Endothelial cell of umbilical vein (primary cell): ENCODE measurements around the gene PPA2. TPM values are rescaled to one million over a fixed set of nuclear protein-coding genes. Genes with fewer than 3 reads are reported as not detected.

Source experiments
- BruUV-seq: library from RNA; stranded (reverse); fragments of 400-500 nt; replicated peaks from 2 replicates; lab custom pipeline; 2021; lab: Mats Ljungman, UMichigan
- CTCF ChIA-PET: fragments of 300-600, 350-600 bp; sonication (Branson Sonifier 250); formaldehyde crosslinking; loops from one replicate; lab custom pipeline; 2021; ENCODE audit warnings: antibody characterized with exemption, inconsistent platforms; lab: Charles Lee
- POLR2A ChIA-PET: fragments of 300-600, 350-600 bp; sonication (Branson Sonifier 250); formaldehyde crosslinking; loops from one replicate; lab custom pipeline; 2021; ENCODE audit warnings: antibody characterized with exemption, inconsistent platforms; lab: Charles Lee
- DNase-seq: peaks from one replicate; pipeline ENCODE4 v3.0.0-alpha.2; 2011; ENCODE audit warnings: low read depth, low spot score
- FAIRE-seq: peaks from 2 replicates; lab custom pipeline; 2011; peaks lifted over from hg19 to GRCh38; lab: Jason Lieb, UNC
- H2AFZ ChIP-seq: 2 replicates; pipeline ENCODE4 v1.6.0; 2012; ENCODE audit warnings: low read depth, low read length, control low read depth, inconsistent platforms
- H3K27ac ChIP-seq: 2 replicates; pipeline ENCODE4 v1.5.1; 2011; ENCODE audit warnings: low read depth, mild to moderate bottlenecking, control low read depth, low read length, moderate library complexity; ENCODE audit not compliant: insufficient read depth
- H3K27me3 ChIP-seq, 2 experiments: 2 replicates each; pipeline versions ENCODE4 v1.6.0 to v1.6.1; 2011; ENCODE audit warnings: low read length in 2 of 2, mixed read lengths in 1 of 2; ENCODE audit not compliant: control insufficient read depth in 2 of 2, insufficient read depth in 2 of 2
- H3K36me3 ChIP-seq, 2 experiments: 2 replicates in 1 of 2; 3 replicates in 1 of 2; pipeline ENCODE4 v1.5.1; 2011; ENCODE audit warnings: low read length in 2 of 2, mild to moderate bottlenecking in 1 of 2, moderate library complexity in 1 of 2; ENCODE audit not compliant: control insufficient read depth in 2 of 2, insufficient read depth in 2 of 2; ENCODE audit errors: extremely low read depth in 1 of 2
- H3K4me1 ChIP-seq: 3 replicates; pipeline ENCODE4 v1.5.1; 2011; ENCODE audit warnings: mild to moderate bottlenecking, low read length; ENCODE audit not compliant: control insufficient read depth, insufficient read depth; ENCODE audit errors: extremely low read depth
- H3K4me2 ChIP-seq: 2 replicates; pipeline ENCODE4 v1.6.1; 2011; ENCODE audit warnings: low read length, control low read depth, mixed read lengths; ENCODE audit not compliant: insufficient read depth
- H3K4me3 ChIP-seq, 3 experiments: fragments of 200-600 bp in 1 of 3; sonication (generic), shearing (Covaris generic) in 1 of 3; replicated peaks in 1 of 3; 2 replicates each; pipeline ENCODE4 v1.5.1; 2011 to 2016; ENCODE audit warnings: control low read depth in 3 of 3, low read length in 3 of 3, mild to moderate bottlenecking in 2 of 3, inconsistent platforms in 1 of 3, low read depth in 1 of 3, moderate library complexity in 1 of 3; ENCODE audit not compliant: insufficient read depth in 1 of 3
- H3K79me2 ChIP-seq: 2 replicates; pipeline ENCODE4 v1.6.0; 2012; ENCODE audit warnings: low read length, inconsistent platforms; ENCODE audit not compliant: control insufficient read depth, insufficient read depth
- H3K9ac ChIP-seq: replicated peaks from 2 replicates; pipeline ENCODE3; 2011; ENCODE audit warnings: low read length, control low read depth; ENCODE audit not compliant: insufficient read depth; ENCODE audit errors: extremely low read depth
- H3K9me1 ChIP-seq: replicated peaks from 3 replicates; pipeline ENCODE4 v1.6.0; 2011; ENCODE audit warnings: mild to moderate bottlenecking, low read length; ENCODE audit not compliant: control insufficient read depth, insufficient read depth; ENCODE audit errors: extremely low read depth
- H3K9me3 ChIP-seq: replicated peaks from 2 replicates; pipeline ENCODE4 v1.5.1; 2012; ENCODE audit warnings: low read length, inconsistent platforms; ENCODE audit not compliant: control insufficient read depth, insufficient read depth
- H4K20me1 ChIP-seq: replicated peaks from 2 replicates; pipeline ENCODE3; 2011; ENCODE audit warnings: mild to moderate bottlenecking, low read length; ENCODE audit not compliant: control insufficient read depth, insufficient read depth; ENCODE audit errors: extremely low read depth
- EZH2 ChIP-seq: IDR thresholded peaks from 2 replicates; pipeline ENCODE4 v1.6.1; 2012; ENCODE audit warnings: borderline replicate concordance, low read depth, mild to moderate bottlenecking, moderate library complexity, low read length, inconsistent platforms; ENCODE audit not compliant: severe bottlenecking
- FOS ChIP-seq: IDR thresholded peaks from 2 replicates; pipeline ENCODE4 v1.6.1; 2011; ENCODE audit warnings: mild to moderate bottlenecking, low read length, moderate library complexity, borderline replicate concordance; ENCODE audit not compliant: insufficient read depth
- GATA2 ChIP-seq: IDR thresholded peaks from 2 replicates; pipeline ENCODE4 v1.7.0; 2011; ENCODE audit warnings: low read depth, mild to moderate bottlenecking, moderate library complexity, mixed read lengths, low read length; ENCODE audit not compliant: insufficient read length, insufficient read depth
- JUN ChIP-seq: IDR thresholded peaks from 2 replicates; pipeline ENCODE4 v1.6.1; 2011; ENCODE audit warnings: borderline replicate concordance, low read depth; ENCODE audit not compliant: insufficient read length, insufficient read depth
- MAX ChIP-seq: IDR thresholded peaks from 2 replicates; pipeline ENCODE4 v1.6.1; 2011; ENCODE audit not compliant: insufficient read depth, insufficient read length
- MYC ChIP-seq: IDR thresholded peaks from one replicate; pipeline ENCODE4 v1.6.1; 2011; ENCODE audit warnings: mild to moderate bottlenecking, low read depth, low read length
- POLR2A ChIP-seq: IDR thresholded peaks from 2 replicates; pipeline ENCODE4 v1.6.1; 2012; ENCODE audit warnings: low read depth, mild to moderate bottlenecking, control low read depth, low read length
- POLR2AphosphoS5 ChIP-seq: IDR thresholded peaks from 2 replicates; pipeline ENCODE4 v1.6.1; 2012; ENCODE audit warnings: low read depth, mild to moderate bottlenecking, control low read depth, low read length, moderate library complexity; ENCODE audit not compliant: insufficient read depth
- dilution Hi-C: fragments of 300-500 bp; cut with MboI; formaldehyde crosslinking; loops from one replicate; pipeline ENCODE4 v1.15.0; 2019; ENCODE audit warnings: low sequenced_read_pairs; ENCODE audit not compliant: extremely low pct_ligation_motif_present
- intact Hi-C: fragments of 100-400 bp; cut with micrococcal nuclease; formaldehyde crosslinking; loops from one replicate; pipeline ENCODE4 v1.10.0; 2022
- polyA plus RNA-seq, 4 experiments: library from polyadenylated mRNA; depleted of rRNA in 3 of 4; stranded (reverse) in 3 of 4; unstranded in 1 of 4; fragments of >200 nt; gene quantifications; 2 replicates each; pipeline versions ENCODE4 v1.2.1 to v1.2.3, GENCODE V29; 2011 to 2012; ENCODE audit warnings: missing spikeins in 1 of 4
- total RNA-seq: library from RNA; stranded (reverse); gene quantifications from 2 replicates; pipeline ENCODE4 v1.2.3, GENCODE V29; 2021
- TF ChIP-seq, protein P1 (sequence below), 2 donors: IDR thresholded peaks; 1 replicate in 1 of 2; 2 replicates in 1 of 2; pipeline ENCODE4 v1.5.1; 2011; ENCODE audit warnings: low read length in 2 of 2, mild to moderate bottlenecking in 2 of 2, moderate library complexity in 2 of 2, control low read depth in 1 of 2, inconsistent platforms in 1 of 2, low read depth in 1 of 2; ENCODE audit not compliant: insufficient read depth in 1 of 2; ENCODE audit errors: extremely low read depth in 1 of 2

Gene PPA2
- total and polyA plus RNA-seq, 2 donors (not counting 3 experiments of a cell fraction or from before 2014, with no cell fraction given), result 30.4 to 58.7 TPM

- FAIRE-seq, result no peak
- H3K9ac ChIP-seq, result no peak overlapping the region
- H3K27me3 ChIP-seq, result no peaks in the 10 kb centered on the region
- H2AFZ ChIP-seq, result no peak overlapping the region
- ChIA-PET POLR2A (no interaction called here), CTCF (interaction anchor here (1.2 kb wide), 1 partner anchor 10 kb away, joined by 3 read pairs; no protein-coding TSS in a partner anchor)
- H3K79me2 ChIP-seq, result no peaks in the 10 kb centered on the region
- H4K20me1 ChIP-seq, result no peaks in the 10 kb centered on the region
- no peak for DNase-seq
- TF ChIP-seq EZH2 (no peak), JUN (no peak), MAX (no peak), GATA2 (no peak), FOS (no peak)
- H3K36me3 ChIP-seq, result no peaks in the 10 kb centered on the region
- H3K9me1 ChIP-seq, result no peaks in the 10 kb centered on the region
- no peaks in the 10 kb centered on the region for H3K9me3 ChIP-seq
- H3K4me3 ChIP-seq, result no peak overlapping the region
- intact Hi-C loops, result no loop called here
- no TSS peak for BruUV-seq
- H3K4me2 ChIP-seq, result no peak overlapping the region
- no peaks in the 10 kb centered on the region for H3K4me1 ChIP-seq
- H3K27ac ChIP-seq, result no peak overlapping the region
- dilution Hi-C loops, result no loop called here
These were observed 128.0 kb downstream of the PPA2 start for GRCh38 chr4:105345838-105346237.

GRCh38 chr4:105345358-105345757, 128.5 kb downstream of the PPA2 start:
- H3K27ac ChIP-seq, result no peak overlapping the region
- no peaks in the 10 kb centered on the region for H4K20me1 ChIP-seq
- H3K9ac ChIP-seq, result no peak overlapping the region
- H3K4me2 ChIP-seq, result no peak overlapping the region
- CTCF ChIA-PET, result interaction anchor here (1.2 kb wide), 1 partner anchor 10 kb away, joined by 3 read pairs; no protein-coding TSS in a partner anchor
- no peaks in the 10 kb centered on the region for H3K36me3 ChIP-seq
- H2AFZ ChIP-seq, result no peak overlapping the region
- no peak for FAIRE-seq
- dilution Hi-C loops (no loop called here), intact Hi-C loops (no loop called here)
- BruUV-seq, result no TSS peak
- no peaks in the 10 kb centered on the region for H3K9me3 ChIP-seq
- no peaks in the 10 kb centered on the region for H3K27me3 ChIP-seq
- no peaks in the 10 kb centered on the region for H3K4me1 ChIP-seq
- no peak overlapping the region for H3K4me3 ChIP-seq
- H3K9me1 ChIP-seq, result no peaks in the 10 kb centered on the region
- H3K79me2 ChIP-seq, result no peaks in the 10 kb centered on the region
- POLR2A ChIA-PET, result no interaction called here
- DNase-seq, result no peak
- TF ChIP-seq POLR2AphosphoS5, result no peak
- TF ChIP-seq, protein P1, sequence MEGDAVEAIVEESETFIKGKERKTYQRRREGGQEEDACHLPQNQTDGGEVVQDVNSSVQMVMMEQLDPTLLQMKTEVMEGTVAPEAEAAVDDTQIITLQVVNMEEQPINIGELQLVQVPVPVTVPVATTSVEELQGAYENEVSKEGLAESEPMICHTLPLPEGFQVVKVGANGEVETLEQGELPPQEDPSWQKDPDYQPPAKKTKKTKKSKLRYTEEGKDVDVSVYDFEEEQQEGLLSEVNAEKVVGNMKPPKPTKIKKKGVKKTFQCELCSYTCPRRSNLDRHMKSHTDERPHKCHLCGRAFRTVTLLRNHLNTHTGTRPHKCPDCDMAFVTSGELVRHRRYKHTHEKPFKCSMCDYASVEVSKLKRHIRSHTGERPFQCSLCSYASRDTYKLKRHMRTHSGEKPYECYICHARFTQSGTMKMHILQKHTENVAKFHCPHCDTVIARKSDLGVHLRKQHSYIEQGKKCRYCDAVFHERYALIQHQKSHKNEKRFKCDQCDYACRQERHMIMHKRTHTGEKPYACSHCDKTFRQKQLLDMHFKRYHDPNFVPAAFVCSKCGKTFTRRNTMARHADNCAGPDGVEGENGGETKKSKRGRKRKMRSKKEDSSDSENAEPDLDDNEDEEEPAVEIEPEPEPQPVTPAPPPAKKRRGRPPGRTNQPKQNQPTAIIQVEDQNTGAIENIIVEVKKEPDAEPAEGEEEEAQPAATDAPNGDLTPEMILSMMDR (IDR thresholded peaks at IDR 0.05; ENCODE audit: extremely low read depth in 1 of 2, insufficient read depth in 1 of 2, low read depth in 1 of 2, low read length in 2 of 2), result no peak
- TF ChIP-seq JUN, result no peak
- no peak for TF ChIP-seq FOS
- no peak for TF ChIP-seq MYC
- no peak for TF ChIP-seq POLR2A
- no peak for TF ChIP-seq EZH2
- no peak for TF ChIP-seq MAX
- TF ChIP-seq GATA2, result no peak
